Neutrophil (primary cell): ENCODE data around the gene WHAMM.

Experiments
- H3K27ac ChIP-seq: fragments of 200-600 bp; sonication (generic); 2 replicates; pipeline ENCODE4 v1.5.1; 2016; ENCODE audit warnings: mild to moderate bottlenecking, moderate library complexity
- H3K27me3 ChIP-seq: fragments of 200-600 bp; sonication (generic); 2 replicates; pipeline ENCODE4 v1.6.0; 2016; ENCODE audit warnings: mild to moderate bottlenecking
- H3K36me3 ChIP-seq: fragments of 200-600 bp; sonication (generic); 2 replicates; pipeline ENCODE4 v1.5.1; 2017
- H3K4me1 ChIP-seq, 2 experiments: fragments of 200-600 bp in 1 of 2; sonication (generic) in 1 of 2; 1 replicate in 1 of 2; 2 replicates in 1 of 2; pipeline versions ENCODE4 v1.5.1 to v1.6.1; 2013 to 2016; ENCODE audit warnings: low read depth in 1 of 2, low read length in 1 of 2, mild to moderate bottlenecking in 1 of 2, moderate library complexity in 1 of 2; ENCODE audit not compliant: control insufficient read depth in 1 of 2, insufficient read depth in 1 of 2
- H3K4me3 ChIP-seq, 2 experiments: fragments of 200-600 bp in 1 of 2; sonication (generic) in 1 of 2; 1 replicate in 1 of 2; 2 replicates in 1 of 2; pipeline ENCODE4 v1.5.1; 2013 to 2016; ENCODE audit warnings: low read depth in 1 of 2, low read length in 1 of 2, mild to moderate bottlenecking in 1 of 2, moderate library complexity in 1 of 2
- H3K9me3 ChIP-seq: fragments of 200-600 bp; sonication (generic); 2 replicates; pipeline ENCODE4 v1.5.1; 2016
- CTCF ChIP-seq: fragments of 200-600 bp; sonication (generic); IDR thresholded peaks from 2 replicates; pipeline ENCODE4 v1.5.1; 2016; ENCODE audit warnings: antibody characterized with exemption

The WHAMM gene

GRCh38 chr15:82798104-82798503 is 11.3 kb upstream of the WHAMM start:
- no peak for TF ChIP-seq CTCF
- Histone ChIP-seq H3K4me1 (no peaks in the 10 kb centered on the region), H3K27me3 (peaks cover 15% of the 10 kb centered on the region), H3K27ac (no peak overlapping the region), H3K36me3 (no peaks in the 10 kb centered on the region), H3K4me3 (no peak overlapping the region), H3K9me3 (no peaks in the 10 kb centered on the region)

DNA sequence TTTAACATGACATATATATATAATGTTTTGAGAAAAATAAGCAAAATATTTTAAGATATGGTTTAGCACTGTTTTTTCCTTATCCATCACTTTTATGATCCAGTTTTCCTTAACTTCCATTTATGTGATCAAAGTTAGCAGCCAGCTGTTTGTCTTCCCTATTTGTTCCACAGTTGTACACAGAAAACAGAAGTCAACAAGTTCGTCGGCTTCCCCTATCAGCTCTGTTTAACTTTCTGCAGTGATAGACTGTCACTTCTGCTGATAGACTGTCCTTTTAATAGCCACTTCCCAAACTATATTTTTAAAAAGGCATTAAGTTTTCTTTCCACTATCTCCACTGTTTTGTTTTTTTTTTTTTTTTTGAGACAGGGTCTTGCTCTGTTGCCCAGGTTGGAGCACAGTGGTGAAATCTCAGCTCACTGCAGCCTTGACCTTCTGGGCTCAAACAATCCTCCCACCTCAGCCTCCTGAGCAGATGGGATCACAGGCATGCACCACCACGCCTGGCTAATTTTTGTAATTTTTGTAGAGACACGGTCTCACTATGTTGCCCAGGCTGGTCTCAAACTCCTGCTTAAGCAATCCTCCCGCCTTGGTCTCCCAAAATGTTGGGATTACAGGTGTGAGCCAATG is 10.8 kb upstream of the WHAMM start:
- no peak for TF ChIP-seq CTCF
- Histone ChIP-seq H3K9me3 (no peaks in the 10 kb centered on the region), H3K4me3 (no peak overlapping the region), H3K27me3 (peaks cover 15% of the 10 kb centered on the region), H3K4me1 (no peaks in the 10 kb centered on the region), H3K36me3 (no peaks in the 10 kb centered on the region), H3K27ac (no peak overlapping the region)

GRCh38 chr15:82799183-82799841 is 10.1 kb upstream of the WHAMM start:
- no peak overlapping the region for H3K4me3 ChIP-seq
- no peak for TF ChIP-seq CTCF
- H3K36me3 ChIP-seq: no peaks in the 10 kb centered on the region
- no peaks in the 10 kb centered on the region for H3K9me3 ChIP-seq
- H3K27ac ChIP-seq: no peak overlapping the region
- no peaks in the 10 kb centered on the region for H3K4me1 ChIP-seq
- H3K27me3 ChIP-seq: peaks cover 15% of the 10 kb centered on the region

- Histone ChIP-seq H3K4me3 (no peak overlapping the region), H3K4me1 (no peaks in the 10 kb centered on the region), H3K9me3 (no peaks in the 10 kb centered on the region), H3K36me3 (no peaks in the 10 kb centered on the region), H3K27ac (no peak overlapping the region), H3K27me3 (peaks cover 15% of the 10 kb centered on the region)
- no peak for TF ChIP-seq CTCF
These were observed 6.9 kb upstream of the WHAMM start for GRCh38 chr15:82802497-82802896.

DNA sequence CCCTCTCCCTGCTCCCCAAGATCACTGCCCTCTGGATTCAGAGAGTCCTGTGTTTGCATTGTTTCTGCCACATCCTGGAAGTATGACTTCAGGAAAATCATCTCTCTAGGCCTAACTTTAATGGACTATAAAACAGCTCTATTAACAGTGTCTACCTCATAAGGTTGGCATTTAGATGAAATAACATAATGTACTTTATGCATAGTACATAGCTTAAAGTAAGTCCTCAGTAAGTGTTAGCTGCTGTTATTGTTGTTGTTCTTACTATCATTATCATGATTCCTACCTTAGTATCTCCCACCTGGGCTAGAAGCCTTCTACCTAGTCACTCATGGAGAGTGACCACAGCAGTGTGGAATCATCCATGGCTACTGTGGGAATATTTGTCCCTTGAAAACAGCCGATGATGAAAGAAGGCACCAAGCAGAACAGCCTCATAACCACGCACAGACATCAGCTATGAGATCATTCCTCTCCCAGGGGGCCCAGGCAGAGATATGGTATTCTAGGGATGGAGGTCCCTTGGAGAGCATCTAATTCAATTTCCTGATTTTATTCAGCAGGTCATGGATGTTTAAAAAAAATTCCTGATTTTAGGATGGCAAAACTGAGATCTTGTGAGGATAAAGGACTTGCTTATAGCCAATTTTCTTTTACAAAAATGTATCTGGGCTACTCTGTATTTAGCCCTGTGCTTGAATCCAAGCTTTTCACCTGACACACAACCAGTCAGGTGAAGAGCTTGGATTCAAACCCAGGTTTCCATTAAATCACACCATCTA is 5.4 kb upstream of the WHAMM start:
- Histone ChIP-seq H3K27me3 (peaks cover 15% of the 10 kb centered on the region), H3K36me3 (no peaks in the 10 kb centered on the region), H3K4me1 (peaks cover 3 to 5% of the 10 kb centered on the region in 2 experiments), H3K9me3 (no peaks in the 10 kb centered on the region), H3K4me3 (no peak overlapping the region), H3K27ac (no peak overlapping the region)
- no peak for TF ChIP-seq CTCF
